GM12878 (cell line): Measurements from ENCODE around the gene DIDO1.

ENCODE experiments used
- CHD4 ChIP-seq: fragments of 200-600 bp; sonication (generic); IDR thresholded peaks from 2 replicates; pipeline ENCODE4 v1.6.1; 2016; ENCODE audit warnings: mild to moderate bottlenecking
- CTCF ChIP-seq, 3 experiments: IDR thresholded peaks in 2 of 3; conservative IDR thresholded peaks in 1 of 3; 2 replicates each; pipeline ENCODE4 v1.5.1; 2011; ENCODE audit warnings: low read depth in 3 of 3, low read length in 3 of 3, mild to moderate bottlenecking in 3 of 3, control low read depth in 2 of 3, moderate library complexity in 2 of 3, inconsistent platforms in 1 of 3, mixed read lengths in 1 of 3; ENCODE audit not compliant: control insufficient read depth in 2 of 3, insufficient read depth in 1 of 3; ENCODE audit errors: extremely low read depth in 1 of 3
- FOXK2 ChIP-seq: fragments of 450-650 bp; IDR thresholded peaks from 2 replicates; pipeline ENCODE4 v1.6.1; 2017; ENCODE audit warnings: mild to moderate bottlenecking, moderate library complexity
- SREBF1 ChIP-seq: IDR thresholded peaks from 2 replicates; pipeline ENCODE4 v1.6.1; 2012; ENCODE audit warnings: mild to moderate bottlenecking, low read length
- SRF ChIP-seq, 2 experiments: IDR thresholded peaks; 2 replicates each; pipeline ENCODE4 v1.6.1; 2011; ENCODE audit warnings: low read depth in 2 of 2, low read length in 2 of 2, mild to moderate bottlenecking in 1 of 2, moderate library complexity in 1 of 2

DNA sequence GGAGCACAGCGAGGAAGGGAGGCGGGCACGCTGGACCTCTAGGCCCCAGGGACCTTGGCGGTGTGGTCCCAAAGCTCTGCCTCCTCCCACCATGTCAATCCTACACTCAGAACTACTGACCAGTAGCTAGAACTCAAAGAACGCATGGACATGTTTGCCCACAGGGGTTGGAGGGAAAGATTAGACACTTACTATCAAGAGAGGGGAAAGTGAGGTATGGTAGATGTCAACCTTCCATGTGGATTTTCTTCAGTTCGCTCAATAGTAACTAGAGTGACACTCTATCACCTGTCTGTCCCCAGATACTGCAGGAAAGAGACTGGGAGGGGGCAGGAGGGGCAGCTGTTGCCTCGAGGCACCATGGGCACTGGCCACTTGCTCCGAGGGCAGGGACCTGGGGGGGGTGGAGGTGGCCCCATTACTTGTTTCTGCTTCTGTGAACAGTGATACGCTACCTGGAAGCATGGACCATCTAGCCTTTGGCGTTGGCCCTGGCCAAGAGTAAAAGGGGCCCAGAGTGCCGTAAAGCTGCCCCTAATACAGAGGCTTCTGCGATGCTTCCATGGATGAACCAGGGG is 912 bp upstream of the DIDO1 start:
- TF ChIP-seq SREBF1 (no peak), FOXK2 (no peak), CHD4 (no peak), SRF (IDR thresholded peaks at IDR 0.05; ENCODE audit: low read depth in 2 of 2, low read length in 2 of 2) (no peak), CTCF (IDR thresholded peaks at IDR 0.05 in 2 of 3, conservative IDR thresholded peaks at IDR 0.05 in 1 of 3; ENCODE audit: control insufficient read depth in 2 of 3, extremely low read depth in 1 of 3, insufficient read depth in 1 of 3, low read depth in 3 of 3, low read length in 3 of 3) (no peak)
